HG02840 (cell line): ENCODE data around the gene NDFIP2.
"Not testable (repeated sequence)": the region's sequence is repeated elsewhere in the genome, so short reads cannot be mapped to it uniquely, and the experiment has no call there.

Experiments used
- ATAC-seq: cut with Tn5 transposase; IDR thresholded peaks from one replicate; pipeline ENCODE4 v1.9.1; 2021; ENCODE audit warnings: mild to moderate bottlenecking, moderate library complexity, moderate number of reproducible peaks; ENCODE audit not compliant: unreplicated experiment, low FRiP score

Gene NDFIP2

GRCh38 chr13:79585033-79585432 is 104.1 kb downstream of the NDFIP2 start:
- no peak for ATAC-seq

GRCh38 chr13:79589603-79590393 is 108.8 kb downstream of the NDFIP2 start:
- ATAC-seq, result no peak

- no peak for ATAC-seq
Measured at GRCh38 chr13:79590394-79590676, 109.4 kb downstream of the NDFIP2 start.

DNA sequence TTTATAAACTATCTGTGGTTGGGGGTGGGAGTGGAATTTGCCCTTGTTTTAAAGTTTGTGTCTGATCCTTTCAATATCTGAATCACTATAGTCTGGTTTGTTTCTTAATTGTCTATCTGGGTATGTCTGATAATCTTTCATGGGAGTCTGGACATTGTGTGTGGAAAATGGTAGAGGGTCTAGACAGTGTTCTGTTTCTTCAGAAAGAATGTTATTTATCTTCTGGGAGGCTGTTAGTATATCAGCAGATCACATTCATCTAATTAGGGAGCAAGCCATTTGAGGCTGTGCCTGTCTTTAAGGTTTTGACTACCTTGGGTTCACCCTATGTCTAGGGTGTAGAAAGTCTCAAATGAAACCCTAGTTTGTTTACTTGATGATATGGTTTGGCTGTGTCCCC is 110.5 kb downstream of the NDFIP2 start:
- no peak for ATAC-seq

GRCh38 chr13:79593121-79593520 is 112.2 kb downstream of the NDFIP2 start:
- ATAC-seq, result no peak

- ATAC-seq, result no peak
Measured at GRCh38 chr13:79593641-79594275, 112.8 kb downstream of the NDFIP2 start.

GRCh38 chr13:79600146-79600545 is 119.2 kb downstream of the NDFIP2 start:
- not testable (repeated sequence) for ATAC-seq

- no peak for ATAC-seq
Measured at GRCh38 chr13:79602936-79603335, 122.0 kb downstream of the NDFIP2 start.

GRCh38 chr13:79604752-79605151 is 123.8 kb downstream of the NDFIP2 start:
- no peak for ATAC-seq
